Measurements from ENCODE around the gene RXRA.

RXRA gene

DNA sequence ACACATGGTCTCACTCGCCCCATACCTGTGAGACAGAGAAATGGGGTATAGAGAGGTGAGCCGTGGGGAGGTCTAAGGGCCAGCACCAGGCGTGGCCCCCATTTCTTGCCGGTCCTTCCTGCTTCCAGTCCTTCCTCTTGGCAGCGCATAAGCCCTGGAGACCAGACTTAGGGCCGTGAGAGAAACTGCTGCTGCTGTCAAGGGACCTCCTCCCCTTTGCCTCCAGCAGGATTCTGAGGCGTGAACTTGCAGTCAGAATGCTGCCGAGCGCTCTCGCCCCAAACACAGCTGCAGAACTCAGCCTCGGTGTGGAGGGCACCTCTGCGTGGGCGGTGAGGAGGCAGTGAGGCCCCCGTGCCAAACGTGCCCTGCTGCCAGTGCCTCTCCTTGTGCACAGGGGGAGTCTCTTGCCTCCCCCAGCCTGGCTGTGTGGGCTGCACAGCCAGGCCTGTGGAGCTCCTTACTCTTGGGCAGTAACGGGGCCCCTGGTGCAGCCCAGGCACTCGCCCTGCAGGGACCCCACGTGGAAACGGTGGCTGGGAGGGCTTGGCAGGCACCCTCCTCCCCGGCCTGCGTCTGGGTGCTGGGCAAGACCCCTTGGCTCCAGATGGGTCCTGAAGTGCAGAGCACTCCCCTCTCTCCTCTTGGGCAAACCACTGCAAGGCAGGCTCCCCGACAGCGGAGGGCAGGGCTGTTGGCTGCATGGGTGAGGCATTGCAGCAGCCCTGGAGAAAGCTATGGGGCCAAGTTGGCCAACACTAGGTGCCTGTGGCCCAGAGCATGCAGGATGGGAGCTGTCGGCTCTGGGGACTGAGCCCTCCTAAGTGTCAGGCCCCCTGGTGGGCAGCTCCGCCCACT is 85.4 kb downstream of the RXRA start:
- no peak overlapping the region for H3K4me3 ChIP-seq (ENCODE audit: low read depth, low read length)

DNA sequence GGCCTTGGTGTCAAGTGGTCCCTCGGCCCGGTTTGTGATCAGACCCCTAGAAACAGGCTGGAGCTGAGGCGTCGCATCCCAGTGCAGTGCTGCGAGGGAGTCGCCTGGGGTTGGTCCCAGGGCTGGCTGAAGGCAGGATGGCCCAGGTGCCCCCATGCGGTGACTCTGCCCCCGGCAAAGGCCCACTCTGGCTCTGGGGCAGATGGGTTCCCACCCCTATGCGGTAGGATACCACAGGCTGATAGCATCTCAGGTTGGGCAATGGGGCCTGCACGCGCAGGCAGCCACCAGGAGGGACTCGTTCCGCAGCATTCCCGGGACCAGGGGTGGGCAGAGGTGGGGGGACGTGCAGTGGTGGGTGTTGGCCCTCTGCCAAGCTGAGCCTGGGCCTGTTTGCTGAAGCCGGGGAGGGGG is 86.0 kb downstream of the RXRA start:
- no peak overlapping the region for H3K4me3 ChIP-seq (ENCODE audit: low read depth, low read length)

DNA sequence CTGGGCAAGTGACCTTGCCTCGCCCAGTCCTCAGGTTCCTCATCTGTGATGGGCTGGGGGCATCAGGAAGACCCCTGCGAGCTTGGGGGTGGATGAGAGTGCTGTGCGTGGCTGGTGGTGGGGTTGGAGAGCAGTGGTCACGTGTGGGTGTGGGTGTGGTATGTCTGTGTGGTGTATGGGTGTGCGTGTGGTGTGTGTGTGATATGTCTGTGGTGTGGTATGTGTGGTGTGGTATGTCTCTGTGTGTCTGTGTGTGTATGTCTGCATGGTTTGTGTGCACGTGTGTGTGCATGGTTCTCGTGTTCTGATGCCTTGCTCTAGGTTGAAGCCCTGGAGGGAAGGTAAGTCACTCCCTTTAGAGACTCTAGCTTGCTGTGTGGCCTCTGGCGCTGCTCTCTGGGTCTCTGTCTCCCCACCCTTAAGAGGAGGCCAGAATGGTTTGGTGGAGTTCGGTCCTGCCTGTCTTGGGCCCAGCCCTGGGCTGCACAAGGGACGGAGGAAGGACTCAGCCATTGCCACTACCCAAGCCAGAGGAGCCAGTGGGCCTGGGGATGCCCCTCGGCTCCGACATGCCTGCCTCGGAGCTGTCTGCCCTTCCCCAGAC is 87.0 kb downstream of the RXRA start:
- H3K4me3 ChIP-seq (ENCODE audit: low read depth, low read length): no peak overlapping the region

DNA sequence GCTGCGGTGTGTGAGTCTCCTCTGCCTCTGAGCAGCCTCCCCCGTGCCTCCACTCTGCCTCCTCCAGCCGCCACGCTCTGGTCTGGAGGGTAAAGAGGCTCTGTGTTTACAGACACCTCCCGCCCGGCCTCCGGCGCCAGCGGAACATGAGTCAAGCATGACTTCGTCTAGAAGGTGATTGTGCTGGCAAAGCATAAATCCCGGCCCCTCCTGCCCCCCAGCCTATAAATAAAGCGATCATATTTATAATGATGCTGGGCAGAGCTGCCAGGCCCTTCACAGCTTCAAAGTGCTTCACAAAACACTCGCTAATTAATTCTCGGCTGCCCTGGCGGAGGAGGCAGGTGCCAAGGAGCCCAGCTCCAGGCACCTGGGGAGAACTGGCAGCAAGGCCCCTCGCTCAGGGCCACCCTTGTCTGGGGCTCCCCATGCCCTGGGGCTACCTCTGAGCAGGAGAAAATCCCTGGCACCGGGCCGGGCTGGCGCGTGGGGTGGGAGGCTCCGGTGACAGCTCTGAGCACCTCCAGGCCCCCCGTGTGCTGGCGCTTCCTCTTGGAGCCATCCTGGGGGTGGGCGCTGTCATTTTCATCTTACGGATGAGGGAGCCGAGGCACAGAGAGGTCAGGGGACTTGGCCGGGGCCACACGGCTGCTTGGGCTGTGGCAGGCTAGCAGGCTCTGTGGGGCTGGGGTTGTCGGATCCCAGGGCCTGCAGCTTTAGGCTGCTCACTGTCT is 87.8 kb downstream of the RXRA start:
- H3K4me3 ChIP-seq (ENCODE audit: low read depth, low read length): no peak overlapping the region

DNA sequence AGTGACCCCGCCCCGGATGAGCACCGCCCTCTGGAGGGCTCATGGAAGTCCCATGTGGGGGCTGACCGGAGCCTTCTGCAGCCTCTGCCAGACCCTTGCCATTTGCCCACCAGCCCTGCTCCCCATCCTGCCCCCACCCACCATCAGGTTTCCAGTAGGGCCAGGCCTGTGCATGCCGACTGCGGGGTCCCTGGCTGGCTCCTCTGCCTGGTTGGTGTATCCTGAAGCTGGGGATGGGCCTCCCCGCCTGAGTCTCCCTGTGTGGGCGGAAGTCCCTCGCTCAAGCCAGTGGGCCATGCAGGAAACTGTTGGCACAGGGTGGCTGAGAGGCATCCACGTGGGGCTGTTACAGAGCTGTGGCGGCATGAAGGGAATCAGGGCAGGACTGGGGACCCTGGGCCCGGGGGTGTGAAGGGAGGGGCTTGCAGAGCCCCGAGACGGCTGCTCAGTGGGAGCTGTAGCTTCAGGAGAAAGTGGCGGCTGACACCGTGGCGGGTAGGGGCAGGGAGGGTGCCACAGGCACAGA is 88.7 kb downstream of the RXRA start:
- H3K4me3 ChIP-seq (ENCODE audit: low read depth, low read length): no peak overlapping the region

DNA sequence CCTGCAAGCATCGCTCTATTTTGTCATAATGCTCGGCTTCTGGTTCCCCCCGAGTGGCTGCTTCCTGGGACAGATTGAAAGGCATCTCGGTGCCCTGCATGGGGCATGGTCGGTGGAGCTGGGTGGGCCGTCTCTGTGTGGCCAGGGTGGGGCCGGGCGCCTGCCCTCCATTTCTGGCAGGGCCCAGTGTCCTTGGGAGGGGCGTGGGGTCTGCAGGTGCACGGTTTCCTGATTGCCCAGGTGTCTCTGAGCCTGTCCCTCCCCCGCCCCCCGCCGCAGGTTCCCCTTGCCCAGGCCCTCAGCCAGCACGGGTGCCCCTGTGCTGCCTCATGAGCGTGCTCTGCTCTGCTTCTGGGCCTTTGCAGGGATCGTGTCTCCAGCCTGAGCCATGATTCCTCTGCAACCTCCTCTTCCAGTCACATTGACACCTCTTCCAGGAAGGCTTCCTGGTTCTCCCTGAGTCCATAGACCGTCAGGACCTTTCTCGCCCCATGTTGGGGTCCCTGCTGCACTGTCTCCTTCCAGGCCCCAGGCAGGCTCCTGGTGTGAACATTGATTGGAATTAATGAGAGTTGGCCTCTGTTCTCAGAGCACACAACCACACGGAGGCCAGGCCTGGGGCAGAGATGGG is 90.2 kb downstream of the RXRA start:
- no peak overlapping the region for H3K4me3 ChIP-seq (ENCODE audit: low read depth, low read length)

DNA sequence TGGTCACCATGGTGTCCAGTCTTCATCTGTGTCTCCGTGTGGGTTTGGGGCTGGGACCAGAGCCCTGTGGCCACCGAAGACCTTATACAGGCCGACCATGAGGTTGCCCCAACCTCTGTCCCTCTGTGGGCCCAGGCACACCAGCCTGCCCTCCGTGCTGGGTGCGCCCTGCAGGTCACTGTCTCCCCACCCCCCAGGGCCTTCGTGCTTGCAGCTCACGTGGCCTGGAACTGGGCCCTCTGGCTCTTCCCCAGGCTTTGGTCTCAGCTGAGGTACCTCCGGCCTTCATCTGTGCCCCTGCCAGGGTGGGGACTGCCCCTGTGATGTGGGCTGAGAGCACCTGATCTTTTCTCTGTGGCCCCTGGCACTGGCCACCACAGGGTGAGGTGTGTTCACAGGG is 92.1 kb downstream of the RXRA start:
- no peak overlapping the region for H3K4me3 ChIP-seq (ENCODE audit: low read depth, low read length)

DNA sequence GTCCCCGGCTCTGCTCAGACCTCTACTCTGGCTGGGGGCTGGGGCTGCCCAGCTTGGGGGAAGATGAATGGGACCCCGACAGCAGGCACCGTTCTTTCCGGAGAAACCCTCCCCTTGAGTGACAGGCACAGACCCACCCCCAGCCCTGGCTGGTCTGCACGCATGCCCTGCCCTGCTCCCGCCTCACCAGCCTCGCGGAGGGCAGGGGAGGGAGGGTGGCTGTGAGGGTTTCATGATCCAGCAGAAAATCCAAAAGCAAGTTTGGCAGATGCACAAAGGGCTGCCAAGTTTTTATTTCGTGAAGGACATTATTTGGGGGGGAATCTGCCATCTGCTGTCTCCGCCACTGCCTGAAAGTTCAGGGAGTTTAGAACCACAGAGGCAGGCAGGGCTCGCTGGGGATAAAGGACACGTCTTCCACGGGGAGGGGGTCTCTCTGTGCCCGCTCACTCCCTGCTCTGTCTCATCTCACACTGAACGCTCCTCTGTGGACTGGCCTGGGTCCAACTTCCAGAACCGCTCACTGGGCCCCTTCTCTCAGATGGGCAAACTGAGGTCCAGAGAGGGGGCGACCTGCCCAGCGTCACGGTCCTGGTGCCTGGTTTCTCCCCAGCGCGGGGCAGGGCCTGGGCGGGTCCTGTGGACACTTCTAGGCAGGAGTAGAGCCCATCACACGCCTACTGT is 92.9 kb downstream of the RXRA start:
- H3K4me3 ChIP-seq (ENCODE audit: low read depth, low read length): no peak overlapping the region

DNA sequence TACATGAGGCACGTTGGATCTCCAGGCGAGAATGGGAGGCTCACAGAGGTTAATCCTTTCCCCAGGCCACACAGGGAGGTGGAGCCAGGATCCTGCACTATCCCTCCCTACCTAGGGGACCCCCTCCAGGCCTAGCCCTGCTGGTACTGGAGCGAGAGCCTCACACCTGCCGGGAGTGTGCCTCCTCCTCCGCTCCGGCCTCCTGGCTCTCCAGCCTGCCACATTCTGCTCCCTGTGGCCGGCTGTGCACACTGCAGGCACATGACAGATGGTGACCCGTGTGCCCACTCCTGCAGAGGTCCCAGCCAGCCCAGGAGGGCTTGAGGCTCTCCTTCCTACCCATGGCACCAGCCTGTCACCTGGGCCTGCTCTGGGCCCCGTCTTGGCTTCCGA is 93.4 kb downstream of the RXRA start:
- no peak overlapping the region for H3K4me3 ChIP-seq (ENCODE audit: low read depth, low read length)

DNA sequence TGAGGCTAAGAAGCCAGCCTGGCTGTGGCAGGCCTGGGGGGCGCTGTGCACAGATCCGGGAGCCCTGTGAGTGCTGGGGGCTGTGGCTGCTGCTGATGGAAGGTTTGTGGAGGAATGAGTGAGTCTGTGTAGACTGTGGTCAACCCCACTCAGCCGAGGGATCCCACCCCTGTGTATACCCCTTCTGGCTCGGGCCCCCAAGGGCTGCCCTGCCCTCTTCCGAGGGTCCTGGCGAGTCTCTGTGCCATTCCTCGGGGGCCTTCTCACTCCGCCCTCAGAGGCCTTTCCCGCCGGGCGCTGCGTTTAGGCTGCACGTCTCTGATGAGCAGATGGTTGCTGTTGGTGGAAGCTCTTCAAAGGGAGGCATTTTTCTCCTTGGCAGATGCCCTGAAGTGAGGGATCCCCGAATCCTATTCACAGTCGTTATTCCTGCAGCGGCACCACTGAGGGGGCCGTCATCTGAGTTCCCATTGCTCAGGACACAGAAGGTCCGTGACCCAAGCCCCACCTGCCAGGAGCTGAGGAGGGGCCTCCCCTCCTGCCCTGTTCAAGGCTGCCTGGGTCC is 94.1 kb downstream of the RXRA start:
- no peak overlapping the region for H3K4me3 ChIP-seq (ENCODE audit: low read depth, low read length)

DNA sequence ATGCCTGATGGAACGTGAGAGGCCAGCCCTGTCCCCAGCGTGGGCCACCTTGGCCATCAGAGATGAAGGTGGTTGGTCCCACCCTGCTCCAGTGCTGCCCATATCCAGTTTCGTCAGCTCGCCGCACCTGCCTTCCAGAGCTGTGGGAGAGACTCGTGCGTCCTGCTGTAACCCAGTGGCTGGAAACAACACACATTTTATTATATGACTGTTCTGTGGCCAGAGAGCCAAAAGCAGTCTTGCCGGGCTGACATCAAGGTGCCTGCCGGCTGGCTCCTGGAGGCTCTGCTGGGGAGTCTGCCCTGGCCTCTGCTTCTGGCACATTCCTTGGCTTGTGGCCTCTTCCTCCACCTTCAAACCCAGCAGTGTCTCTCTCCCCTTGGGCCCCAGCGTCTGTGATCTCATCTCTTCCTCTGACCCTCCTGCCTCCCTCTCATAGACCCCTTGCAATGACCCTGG is 94.7 kb downstream of the RXRA start:
- no peak overlapping the region for H3K4me3 ChIP-seq (ENCODE audit: low read depth, low read length)

DNA sequence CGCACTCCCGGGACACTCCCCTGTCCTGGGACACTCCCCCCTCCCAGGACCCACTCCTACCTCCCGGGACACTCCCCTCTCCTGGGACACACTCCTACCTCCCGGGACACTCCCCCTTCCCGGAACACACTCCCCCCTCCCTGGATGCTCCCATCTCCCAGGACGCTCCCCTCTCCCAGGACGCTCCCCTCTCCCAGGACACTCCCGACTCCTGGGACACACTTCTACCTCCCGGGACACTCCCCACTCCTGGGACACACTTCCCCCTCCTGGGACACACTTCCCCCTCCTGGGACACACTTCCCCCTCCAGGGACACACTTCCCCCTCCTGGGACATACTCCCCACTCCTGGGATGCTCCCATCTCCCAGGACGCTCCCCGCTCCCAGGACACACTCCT is 95.6 kb downstream of the RXRA start:
- no peak overlapping the region for H3K4me3 ChIP-seq (ENCODE audit: low read depth, low read length)

DNA sequence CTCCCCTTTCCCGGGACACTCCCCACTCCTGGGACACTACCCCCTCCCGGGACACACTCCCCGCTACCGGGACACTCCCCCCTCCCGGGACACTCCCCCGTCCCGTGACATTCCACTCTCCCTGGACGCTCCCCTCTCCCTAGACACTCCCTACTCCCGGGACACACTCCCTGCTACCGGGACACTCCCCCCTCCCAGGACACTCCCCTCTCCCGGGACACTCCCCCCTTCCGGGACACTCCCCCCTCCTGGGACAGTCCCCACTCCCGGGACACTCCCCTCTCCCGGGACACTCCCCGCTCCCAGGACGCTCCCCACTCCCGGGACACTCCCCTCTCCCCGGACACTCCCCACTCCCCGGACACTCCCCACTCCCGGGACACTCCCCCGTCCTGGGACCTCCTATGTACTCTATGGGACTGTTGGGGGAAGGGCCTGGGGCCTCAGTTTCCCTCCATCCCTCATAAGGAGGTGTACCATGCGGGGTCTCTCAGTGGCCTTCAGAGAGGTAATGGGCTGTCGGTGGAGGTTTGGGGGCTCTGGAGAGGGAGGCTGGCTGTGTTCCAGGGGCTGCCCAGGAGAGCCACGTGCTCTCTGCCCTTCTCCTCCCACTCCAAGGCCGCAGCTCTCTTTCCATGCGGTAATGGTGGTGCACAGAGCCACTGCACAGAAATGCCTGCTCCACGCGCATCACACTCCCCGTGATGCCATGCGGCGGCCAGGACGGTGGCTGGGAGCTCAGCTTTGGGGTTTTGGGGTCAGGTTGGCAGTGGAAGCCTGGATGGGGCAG is 96.2 kb downstream of the RXRA start:
- no peak overlapping the region for H3K4me3 ChIP-seq (ENCODE audit: low read depth, low read length)

DNA sequence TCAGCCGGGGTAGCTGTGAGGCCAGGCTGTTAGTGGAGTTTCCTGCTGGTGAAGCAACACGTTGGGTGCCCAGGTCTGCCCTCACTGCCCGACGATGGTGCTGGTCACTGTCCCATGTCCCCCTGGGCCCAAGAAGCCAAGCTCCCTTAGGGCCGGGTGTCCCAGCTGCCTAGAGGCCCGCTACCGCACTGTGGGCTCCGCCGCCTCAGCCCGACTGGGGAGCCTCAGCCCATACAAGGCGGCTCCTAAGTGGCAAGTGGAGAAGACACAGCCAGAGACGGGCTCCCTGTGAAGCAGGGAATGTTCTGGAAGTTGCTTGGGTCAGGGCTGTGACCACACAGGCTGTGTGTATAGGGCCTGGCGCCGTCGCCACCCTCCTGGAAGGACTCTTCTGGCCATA is 96.9 kb downstream of the RXRA start:
- no peak overlapping the region for H3K4me3 ChIP-seq (ENCODE audit: low read depth, low read length)

DNA sequence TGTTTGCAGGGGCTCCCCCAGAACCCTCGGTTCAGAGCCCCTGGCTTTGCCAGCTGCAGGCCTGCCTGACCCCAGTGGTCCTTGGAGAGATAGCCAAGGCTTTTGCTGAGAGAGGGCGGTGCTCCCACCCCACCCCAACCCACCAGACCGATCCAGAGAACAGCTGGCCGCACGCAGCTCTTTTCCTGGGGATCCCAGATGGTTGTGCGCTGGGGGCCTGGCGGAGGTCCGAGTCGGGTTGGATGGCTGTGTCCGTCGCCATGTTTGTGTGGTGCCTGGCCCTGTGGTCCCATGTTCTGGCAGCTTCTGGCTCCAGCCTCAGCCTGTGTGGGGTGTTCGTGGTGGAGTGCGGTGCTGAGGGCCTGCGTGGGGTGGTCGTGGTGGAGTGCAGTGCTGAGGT is 97.5 kb downstream of the RXRA start:
- no peak overlapping the region for H3K4me3 ChIP-seq (ENCODE audit: low read depth, low read length)

DNA sequence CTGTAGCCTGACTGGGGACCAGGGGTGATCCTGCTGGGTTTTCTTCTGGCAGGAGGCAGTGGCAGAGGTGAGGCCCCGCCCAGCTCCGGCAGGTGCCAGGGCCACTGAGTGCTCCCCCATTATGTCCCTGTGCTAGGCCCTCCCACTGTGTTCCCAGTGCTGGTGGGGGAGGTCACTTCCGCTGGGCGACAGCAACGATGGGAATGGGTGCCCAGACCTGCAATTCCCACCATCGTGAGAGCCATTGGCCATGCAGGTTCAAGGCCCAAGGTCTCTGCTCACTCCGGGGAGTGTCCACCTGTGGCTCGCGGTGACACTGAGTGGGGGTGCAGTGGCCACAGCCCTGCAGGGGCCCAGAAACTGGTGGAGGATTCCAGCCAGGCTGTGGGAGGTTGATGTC is 98.6 kb downstream of the RXRA start:
- H3K4me3 ChIP-seq (ENCODE audit: low read depth, low read length): no peak overlapping the region

DNA sequence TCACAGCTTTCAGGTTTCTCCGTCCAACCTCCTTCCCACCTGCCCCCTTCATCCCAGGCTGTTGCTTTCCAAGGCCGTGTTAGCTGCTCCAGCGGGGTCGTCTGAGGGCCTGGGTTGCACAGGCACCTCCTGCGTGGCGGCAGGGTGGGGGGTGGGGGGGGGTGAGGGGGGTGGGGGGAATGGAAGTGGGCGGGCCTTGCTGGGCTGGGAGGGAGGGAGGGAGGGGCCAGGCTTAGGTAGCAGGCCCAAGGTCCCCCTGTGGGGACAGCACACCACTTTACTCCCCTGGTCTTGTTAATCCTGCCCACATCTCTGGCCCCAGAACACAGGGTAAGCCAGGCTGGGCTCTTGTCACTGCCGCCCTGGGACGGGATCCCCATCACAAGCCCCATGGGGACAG is 99.1 kb downstream of the RXRA start:
- no peak overlapping the region for H3K4me3 ChIP-seq (ENCODE audit: low read depth, low read length)

DNA sequence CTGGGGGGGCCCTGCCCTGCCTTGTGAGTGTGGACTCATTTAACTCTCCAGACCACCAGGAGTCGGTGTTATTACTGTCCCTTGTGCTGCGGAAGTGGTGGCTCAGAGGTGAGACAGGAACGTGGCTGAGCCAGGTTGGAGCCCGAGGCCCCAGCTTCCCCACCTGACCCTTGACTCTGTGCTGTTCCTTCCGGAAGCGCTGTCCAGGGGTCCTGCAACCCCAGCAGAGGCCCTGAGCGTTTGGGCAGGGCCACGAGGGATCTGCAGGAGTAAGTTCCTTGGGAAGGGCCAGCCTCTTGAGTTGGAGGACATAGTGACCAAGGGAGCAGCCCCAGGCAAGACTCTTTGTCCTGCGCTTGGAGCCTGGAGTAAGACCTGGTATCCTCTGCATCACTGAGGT is 99.6 kb downstream of the RXRA start:
- no peak overlapping the region for H3K4me3 ChIP-seq (ENCODE audit: low read depth, low read length)

DNA sequence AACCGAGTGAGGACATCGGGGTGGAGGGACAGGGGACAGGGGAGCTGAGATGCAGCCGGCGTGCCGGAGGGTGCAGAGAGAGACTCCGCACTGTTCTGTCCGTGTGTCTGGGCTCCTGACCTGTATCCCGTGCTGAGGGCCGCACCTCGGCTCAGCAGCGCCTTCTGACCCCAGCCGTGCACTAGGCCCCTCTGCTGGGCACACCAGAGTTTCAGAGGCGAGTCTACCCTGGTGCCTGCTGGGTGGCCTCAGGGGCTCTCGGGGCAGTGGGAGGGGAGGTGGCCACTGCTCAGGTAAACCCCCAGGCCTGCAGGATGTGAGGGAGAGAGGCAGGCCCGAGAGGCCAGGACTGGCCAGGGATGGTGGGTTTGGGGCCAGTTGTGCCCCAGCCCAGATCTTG is 100.2 kb downstream of the RXRA start:
- H3K4me3 ChIP-seq (ENCODE audit: low read depth, low read length): no peak overlapping the region
